ENCODE results near the gene HP.
"Not testable (repeated sequence)": the region's sequence is repeated elsewhere in the genome, so short reads cannot be mapped to it uniquely, and the experiment has no call there.

Gene HP

DNA sequence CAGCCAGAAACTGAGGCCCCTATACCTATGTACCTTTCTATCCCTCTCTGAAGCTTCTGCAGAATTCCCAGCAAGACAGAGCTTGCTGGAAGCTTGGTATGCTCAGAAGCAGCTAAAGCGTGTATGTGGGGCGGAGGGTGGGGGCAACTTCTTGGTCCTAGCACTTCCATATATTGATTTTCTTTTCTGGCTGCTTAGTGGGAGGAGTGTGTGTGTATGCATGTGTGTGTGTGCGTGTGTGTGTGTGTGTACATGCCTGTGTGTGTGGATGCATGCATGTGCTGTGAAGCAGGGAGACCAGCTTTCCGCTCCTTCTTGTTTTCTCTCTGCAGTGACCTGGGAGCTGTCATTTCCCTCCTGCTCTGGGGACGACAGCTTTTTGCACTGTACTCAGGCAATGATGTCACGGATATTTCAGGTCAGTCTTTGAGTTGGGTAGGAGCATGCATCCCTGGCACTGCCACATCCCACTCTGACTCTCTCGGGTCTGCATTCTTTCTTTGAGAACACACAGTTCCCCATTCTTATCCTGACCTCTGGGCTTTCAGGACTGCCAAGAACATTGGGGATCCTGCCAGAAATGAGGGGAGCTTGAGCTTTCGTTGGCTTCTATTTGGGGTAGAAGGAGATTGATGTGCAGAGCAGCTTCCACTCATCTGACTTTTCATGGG is 19.4 kb downstream of the HP start:
- DNase-seq, result peak in 36 of 42 donors; percentile 11 to 79 (median 38)
- intact Hi-C loops (cut with DNase I), result no loop called here

DNA sequence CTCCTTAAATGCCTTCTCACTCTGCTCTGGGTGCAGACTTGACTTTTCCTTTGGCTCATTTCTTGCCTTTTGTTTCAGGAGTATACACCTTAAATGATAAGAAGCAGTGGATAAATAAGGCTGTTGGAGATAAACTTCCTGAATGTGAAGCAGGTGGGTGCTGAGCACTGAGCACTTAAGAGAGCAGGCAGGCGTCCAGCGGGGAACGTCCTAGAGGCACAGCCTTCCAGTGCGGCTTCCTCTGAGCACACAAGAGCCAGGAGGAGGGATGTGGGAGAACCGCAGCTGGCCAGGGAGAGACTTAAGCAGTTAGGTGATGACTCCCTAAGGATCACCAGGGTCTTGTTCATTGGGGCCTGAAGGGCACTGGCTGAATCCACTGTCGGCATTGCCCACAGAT is 20.8 kb downstream of the HP start:
- intact Hi-C loops (cut with DNase I), result not testable (repeated sequence)

GRCh38 chr16:72076991-72077706 is 22.8 kb downstream of the HP start:
- DNase-seq; intact Hi-C loops (cut with DNase I): not testable (repeated sequence)

More for the DNA sequence above, 20.8 kb downstream of the HP start:
- not testable (repeated sequence) for DNase-seq

- intact Hi-C loops (cut with DNase I), result no loop called here
- DNase-seq, result no peak
These were observed 29.6 kb downstream of the HP start for GRCh38 chr16:72083778-72084404.

DNA sequence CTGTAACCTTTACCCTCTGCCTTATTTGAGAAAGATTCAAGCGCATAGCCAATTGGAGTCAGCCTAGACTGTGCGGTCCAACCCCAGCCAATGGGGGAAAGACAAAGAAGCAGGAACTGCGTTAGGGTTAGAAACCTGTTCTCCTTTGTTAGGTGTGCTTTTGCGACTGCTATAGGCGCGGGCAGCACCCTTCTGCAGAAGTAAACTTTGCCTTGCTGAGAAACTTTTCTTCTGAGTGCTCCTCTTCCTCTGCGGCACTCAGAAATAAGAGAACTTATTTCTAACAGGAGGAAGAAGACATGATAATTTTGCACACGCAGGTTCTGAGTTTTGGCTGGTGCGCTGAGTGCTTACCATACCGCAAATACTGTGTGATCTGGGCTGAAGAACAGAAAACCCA is 30.1 kb downstream of the HP start:
- no peak for DNase-seq
- intact Hi-C loops (cut with DNase I), result no loop called here

GRCh38 chr16:72085002-72085401 is 30.7 kb downstream of the HP start:
- intact Hi-C loops (cut with DNase I), result no loop called here
- no peak for DNase-seq

- intact Hi-C loops (cut with DNase I), result loop anchor here (10.0 kb wide), 1 partner anchor 206 kb away; the partner anchor contains the start of gene ZNF821
- no peak for DNase-seq
These were observed 36.9 kb downstream of the HP start for GRCh38 chr16:72091217-72091616.

- DNase-seq, result peak in 2 of 42 donors; percentile 20 to 24
- intact Hi-C loops (cut with DNase I), result loop anchor here (2.0 to 10.0 kb wide), 2 partner anchors 84 to 208 kb away; partner anchors contain the start of genes DHODH and ZNF821
These were observed 38.6 kb downstream of the HP start for GRCh38 chr16:72092832-72093447.

GRCh38 chr16:72093448-72094265 is 39.4 kb downstream of the HP start, which contains the start of the genes DHX38 and TXNL4B:
Gene DHX38 (plus strand): TSS chr16:72093847. CDS start chr16:72096158, 2,311 bp downstream.
Gene TXNL4B (minus strand): TSS chr16:72093620. CDS start chr16:72090749, 2,871 bp downstream.
- intact Hi-C loops (cut with DNase I), result loop anchor here (2.0 to 10.0 kb wide), 2 partner anchors 85 to 209 kb away; partner anchors contain the start of genes DHODH and ZNF821
- DNase-seq, result peak; percentile 88 to 100 (median 96)

- peak in 40 of 42 donors; percentile 12 to 91 (median 62) for DNase-seq
- intact Hi-C loops (cut with DNase I), result loop anchor here (10.0 kb wide), 1 partner anchor 209 kb away; the partner anchor contains the start of gene ZNF821
These were observed 39.9 kb downstream of the HP start for GRCh38 chr16:72094266-72094610.

GRCh38 chr16:72098936-72099335 is 44.6 kb downstream of the HP start:
- intact Hi-C loops (cut with DNase I), result loop anchor here (10.0 kb wide), 1 partner anchor 214 kb away; the partner anchor contains the start of gene ZNF821
- DNase-seq, result no peak

- intact Hi-C loops (cut with DNase I), result loop anchor here (10.0 kb wide), 1 partner anchor 215 kb away; the partner anchor contains the start of gene ZNF821
- peak in 36 of 42 donors; percentile 10 to 82 (median 52) for DNase-seq
These were observed 45.1 kb downstream of the HP start for GRCh38 chr16:72099377-72099818.

- DNase-seq, result no peak
- intact Hi-C loops (cut with DNase I), result no loop called here
These were observed 46.9 kb downstream of the HP start for GRCh38 chr16:72101195-72101594.

- DNase-seq, result no peak
- intact Hi-C loops (cut with DNase I), result no loop called here
These were observed 50.6 kb downstream of the HP start for GRCh38 chr16:72104905-72105304.

- no peak for DNase-seq
These were observed 51.7 kb downstream of the HP start for GRCh38 chr16:72105978-72106377.

DNA sequence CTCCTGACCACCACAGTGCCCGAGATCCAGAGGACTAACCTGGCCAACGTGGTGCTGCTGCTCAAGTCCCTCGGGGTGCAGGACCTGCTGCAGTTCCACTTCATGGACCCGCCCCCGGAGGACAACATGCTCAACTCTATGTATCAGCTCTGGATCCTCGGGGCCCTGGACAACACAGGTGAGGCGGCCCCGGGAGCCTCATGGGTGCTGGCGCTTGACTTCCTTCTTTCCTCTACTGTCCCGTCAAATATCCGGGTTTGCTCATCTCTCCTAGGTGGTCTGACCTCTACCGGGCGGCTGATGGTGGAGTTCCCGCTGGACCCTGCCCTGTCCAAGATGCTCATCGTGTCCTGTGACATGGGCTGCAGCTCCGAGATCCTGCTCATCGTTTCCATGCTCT is 53.1 kb downstream of the HP start:
- intact Hi-C loops (cut with DNase I), result no loop called here
- peak in 1 of 42 donors; percentile 15 for DNase-seq

More at GRCh38 chr16:72105978-72106377, 51.7 kb downstream of the HP start:
- intact Hi-C loops (cut with DNase I), result no loop called here

DNA sequence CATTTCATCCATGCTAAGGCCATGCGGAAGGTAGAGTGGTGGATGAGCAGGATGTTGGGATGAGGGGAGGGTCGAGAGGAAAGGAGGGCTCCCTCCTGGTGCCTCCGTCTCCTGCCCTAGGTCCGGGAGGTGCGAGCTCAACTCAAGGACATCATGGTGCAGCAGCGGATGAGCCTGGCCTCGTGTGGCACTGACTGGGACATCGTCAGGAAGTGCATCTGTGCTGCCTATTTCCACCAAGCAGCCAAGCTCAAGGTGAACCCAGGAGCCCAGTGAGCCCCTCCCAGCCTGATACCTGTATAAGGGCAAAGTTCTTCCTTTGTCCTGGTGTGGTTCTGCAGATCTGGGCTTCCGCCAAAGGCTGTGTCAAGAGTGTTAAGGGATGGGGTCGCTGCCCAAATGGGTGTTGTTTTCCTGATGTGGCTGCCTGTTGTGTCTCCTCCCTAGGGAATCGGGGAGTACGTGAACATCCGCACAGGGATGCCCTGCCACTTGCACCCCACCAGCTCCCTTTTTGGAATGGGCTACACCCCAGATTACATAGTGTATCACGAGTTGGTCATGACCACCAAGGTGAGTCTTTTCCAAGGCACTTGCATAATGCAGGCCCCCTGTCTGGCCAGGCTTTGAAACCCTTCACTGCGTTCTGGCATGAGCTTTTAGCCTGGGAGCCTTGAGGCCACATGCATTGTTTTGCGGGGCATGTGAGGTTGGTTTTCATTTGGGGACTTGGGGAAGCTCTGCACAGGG is 54.2 kb downstream of the HP start:
- no peak for DNase-seq
- intact Hi-C loops (cut with DNase I), result no loop called here

Measured in head of caudate nucleus (tissue), 42 donors.